Adrenal gland (tissue), 5 donors: ENCODE data around the gene CCL8.

Source experiments
- POLR2A ChIP-seq, 2 donors: fragments of 450-650 bp; IDR thresholded peaks; one replicate each; pipeline ENCODE4 v1.6.1; 2017; ENCODE audit warnings: antibody characterized with exemption in 2 of 2, mild to moderate bottlenecking in 2 of 2, moderate library complexity in 1 of 2
- TF ChIP-seq, protein P1 (sequence below), 6 experiments: fragments of 450-650 bp in 4 of 6; fragments of 200-600 bp in 2 of 6; sonication (generic) in 1 of 6; IDR thresholded peaks; 1 replicate in 5 of 6; 2 replicates in 1 of 6; pipeline versions ENCODE4 v1.5.1 to v1.8.0; 2016 to 2021; ENCODE audit warnings: antibody characterized with exemption in 6 of 6, mild to moderate bottlenecking in 2 of 6, moderate library complexity in 1 of 6
- donor health status: DM: no; HTN: no; CAD: no.

DNA sequence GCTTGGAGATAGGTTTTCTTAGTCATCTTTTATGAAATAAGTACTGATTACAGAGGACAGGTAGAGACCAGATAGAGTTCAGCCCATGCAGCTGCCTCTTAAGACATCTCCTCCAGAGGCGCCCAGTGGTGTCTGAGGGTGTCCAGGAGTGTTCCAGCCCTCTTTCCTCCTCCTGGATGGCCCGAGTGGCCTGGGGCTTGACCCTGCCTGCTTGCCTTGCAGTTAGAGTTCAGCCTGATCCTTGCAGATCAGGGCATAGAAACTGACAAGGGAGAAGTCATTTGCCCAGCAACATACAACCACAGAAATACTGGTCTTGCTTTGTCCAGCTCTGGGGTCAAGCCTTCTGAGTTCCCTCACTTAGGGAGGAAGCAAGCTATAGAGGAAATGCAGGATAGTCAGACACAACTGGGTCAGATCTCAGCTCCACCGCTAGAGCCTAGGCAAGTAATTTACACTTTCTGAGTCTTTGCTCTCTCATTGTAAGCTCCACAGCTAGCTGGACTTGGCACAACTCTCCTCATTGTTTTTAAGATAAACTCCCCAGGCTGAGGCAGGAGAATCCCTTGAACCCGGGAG, 47.4 kb downstream of the CCL8 start:
- TF ChIP-seq, protein P1, sequence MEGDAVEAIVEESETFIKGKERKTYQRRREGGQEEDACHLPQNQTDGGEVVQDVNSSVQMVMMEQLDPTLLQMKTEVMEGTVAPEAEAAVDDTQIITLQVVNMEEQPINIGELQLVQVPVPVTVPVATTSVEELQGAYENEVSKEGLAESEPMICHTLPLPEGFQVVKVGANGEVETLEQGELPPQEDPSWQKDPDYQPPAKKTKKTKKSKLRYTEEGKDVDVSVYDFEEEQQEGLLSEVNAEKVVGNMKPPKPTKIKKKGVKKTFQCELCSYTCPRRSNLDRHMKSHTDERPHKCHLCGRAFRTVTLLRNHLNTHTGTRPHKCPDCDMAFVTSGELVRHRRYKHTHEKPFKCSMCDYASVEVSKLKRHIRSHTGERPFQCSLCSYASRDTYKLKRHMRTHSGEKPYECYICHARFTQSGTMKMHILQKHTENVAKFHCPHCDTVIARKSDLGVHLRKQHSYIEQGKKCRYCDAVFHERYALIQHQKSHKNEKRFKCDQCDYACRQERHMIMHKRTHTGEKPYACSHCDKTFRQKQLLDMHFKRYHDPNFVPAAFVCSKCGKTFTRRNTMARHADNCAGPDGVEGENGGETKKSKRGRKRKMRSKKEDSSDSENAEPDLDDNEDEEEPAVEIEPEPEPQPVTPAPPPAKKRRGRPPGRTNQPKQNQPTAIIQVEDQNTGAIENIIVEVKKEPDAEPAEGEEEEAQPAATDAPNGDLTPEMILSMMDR (IDR thresholded peaks at IDR 0.05): no peak
- TF ChIP-seq POLR2A (IDR thresholded peaks at IDR 0.05): no peak
